ENCODE measurements around the gene ZSCAN1. TPM values are rescaled to one million over a fixed set of nuclear protein-coding genes. Genes with fewer than 3 reads are reported as not detected.

Gene ZSCAN1
- total RNA-seq: under 0.01 TPM in 1 of 2 replicates, not detected in the other

GRCh38 chr19:58033741-58034476 is at the start of gene ZSCAN1:
Gene ZSCAN1, plus strand, starts transcription at chr19:58034025. Its CDS starts 3,812 bp downstream, at chr19:58037837.

GRCh38 chr19:58002384-58003173 is 31.2 kb upstream of the ZSCAN1 start, which contains the start of gene ZNF606:
Gene ZNF606, minus strand, starts transcription at chr19:58002820. Its CDS starts 1,501 bp downstream, at chr19:58001319.

GRCh38 chr19:58059003-58059670 is 25.3 kb downstream of the ZSCAN1 start, which contains the start of gene ZNF135:
Gene ZNF135, plus strand, starts transcription at chr19:58059282. Its CDS starts 721 bp downstream, at chr19:58060003.

GRCh38 chr19:58097781-58098681 is 64.2 kb downstream of the ZSCAN1 start, which contains the start of gene ZSCAN18:
Gene ZSCAN18, minus strand, starts transcription at chr19:58098231. Its CDS starts 7,964 bp downstream, at chr19:58090267.

Other genes with a start within 250 kb of the ZSCAN1 start
- gene ZNF552, start 219.1 kb upstream of the ZSCAN1 start, total RNA-seq: 4.3 and 6.7 TPM in 2 replicates
- 23.4 and 26.0 TPM in 2 replicates for gene ZNF587B, start 203.7 kb upstream of the ZSCAN1 start, total RNA-seq
- gene ZNF587, start 184.2 kb upstream of the ZSCAN1 start, total RNA-seq: 12.1 and 14.7 TPM in 2 replicates
- 4.3 and 4.9 TPM in 2 replicates for gene ZNF814, start 145.0 kb upstream of the ZSCAN1 start, total RNA-seq
- gene ZNF417, start 117.4 kb upstream of the ZSCAN1 start, total RNA-seq: 8.3 and 9.9 TPM in 2 replicates
- 4.9 and 5.1 TPM in 2 replicates for gene ZNF418, start 98.6 kb upstream of the ZSCAN1 start, total RNA-seq
- gene ZNF256, start 86.3 kb upstream of the ZSCAN1 start, total RNA-seq: 2.7 and 4.9 TPM in 2 replicates
- gene C19orf18, start 59.5 kb upstream of the ZSCAN1 start, total RNA-seq: not detected in 2 replicates
- 13.9 and 14.7 TPM in 2 replicates for gene ZNF606, start 31.2 kb upstream of the ZSCAN1 start, total RNA-seq
- gene ZNF135, start 25.3 kb downstream of the ZSCAN1 start, total RNA-seq: 1.5 and 1.7 TPM in 2 replicates
- 44.1 and 55.2 TPM in 2 replicates for gene ZSCAN18, start 64.2 kb downstream of the ZSCAN1 start, total RNA-seq
- 10.1 and 13.6 TPM in 2 replicates for gene ZNF329, start 116.8 kb downstream of the ZSCAN1 start, total RNA-seq
- 25.8 and 30.3 TPM in 2 replicates for gene ZNF274, start 149.0 kb downstream of the ZSCAN1 start, total RNA-seq
- gene ZNF544, start 194.9 kb downstream of the ZSCAN1 start, total RNA-seq: 58.0 and 70.1 TPM in 2 replicates
- 3.9 and 4.3 TPM in 2 replicates for gene ZNF8, start 244.9 kb downstream of the ZSCAN1 start, total RNA-seq

All from tracheal epithelial cell (primary cell).